NCI-H2227 (cell line): Measurements from ENCODE around the gene SLC35G2.
"Not testable (repeated sequence)": the region's sequence is repeated elsewhere in the genome, so short reads cannot be mapped to it uniquely, and the experiment has no call there.

Source experiments
- DNase-seq: peaks from one replicate; lab custom pipeline; 2025; ENCODE audit not compliant: unreplicated experiment; lab: John Stamatoyannopoulos, UW

SLC35G2 gene

GRCh38 chr3:136885357-136886213 is 66.7 kb downstream of the SLC35G2 start:
- no peak for DNase-seq

GRCh38 chr3:136889947-136890346 is 71.0 kb downstream of the SLC35G2 start:
- no peak for DNase-seq

- DNase-seq: no peak
These were observed 73.3 kb downstream of the SLC35G2 start for GRCh38 chr3:136891934-136892855.

DNA sequence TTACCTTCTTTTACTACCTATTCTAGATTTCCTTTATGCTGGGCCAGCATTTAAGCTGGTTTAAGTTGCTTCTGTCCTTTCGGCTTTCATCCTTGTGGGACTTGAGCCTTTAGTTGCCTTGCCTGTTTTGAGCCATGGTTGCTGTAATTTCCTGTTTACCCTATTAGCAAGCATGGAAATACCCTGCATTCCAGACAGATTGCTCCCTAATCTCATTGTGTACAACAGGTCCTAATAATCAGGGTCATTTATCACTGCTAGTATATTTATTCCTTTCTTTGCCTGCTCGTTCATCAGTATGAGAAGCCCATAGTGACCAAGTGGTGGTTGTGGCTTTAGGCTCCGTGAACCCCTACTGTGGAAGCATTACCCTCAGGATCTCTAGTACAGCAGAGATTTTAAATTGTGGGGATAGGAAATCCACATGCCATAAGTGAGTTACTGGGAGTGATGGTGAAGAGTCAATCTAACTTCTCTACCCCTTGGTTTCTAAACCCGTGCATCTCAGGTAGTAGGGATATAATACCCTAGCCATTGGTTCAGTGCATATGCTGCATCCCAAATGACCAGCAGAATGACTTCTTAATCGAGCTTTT is 75.0 kb downstream of the SLC35G2 start:
- DNase-seq: no peak

- DNase-seq: not testable (repeated sequence)
These were observed 78.2 kb downstream of the SLC35G2 start for GRCh38 chr3:136897171-136897570.

- DNase-seq: no peak
These were observed 79.6 kb downstream of the SLC35G2 start for GRCh38 chr3:136898549-136898948.

GRCh38 chr3:136898954-136899353 is 80.0 kb downstream of the SLC35G2 start:
- DNase-seq: no peak

DNA sequence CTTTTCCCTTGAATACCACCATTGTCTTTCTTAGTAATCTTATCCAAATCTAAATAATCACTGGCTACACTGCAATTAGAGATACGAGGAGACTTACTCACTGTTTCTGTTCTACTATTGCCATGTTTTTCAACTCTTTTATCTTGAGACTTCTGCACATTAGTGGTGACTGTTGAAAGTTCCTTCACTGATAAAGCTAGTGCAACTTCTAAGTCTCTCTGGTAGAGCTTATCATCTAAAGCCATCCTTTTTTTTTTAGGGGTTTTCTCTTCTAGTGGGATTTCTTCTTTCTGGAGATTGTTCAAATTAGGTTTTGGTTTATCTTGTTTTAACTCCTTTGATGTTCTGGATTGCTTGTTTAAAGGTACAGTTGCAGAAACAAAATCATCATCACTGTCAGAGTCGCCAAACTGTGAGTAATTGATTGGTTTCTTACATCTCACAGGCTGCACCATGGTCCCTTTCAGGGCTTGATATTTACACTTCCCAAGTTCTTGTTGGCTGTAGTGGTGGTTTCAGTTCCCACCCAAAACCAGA is 80.8 kb downstream of the SLC35G2 start:
- DNase-seq: no peak

GRCh38 chr3:136900694-136901093 is 81.8 kb downstream of the SLC35G2 start:
- DNase-seq: not testable (repeated sequence)

DNA sequence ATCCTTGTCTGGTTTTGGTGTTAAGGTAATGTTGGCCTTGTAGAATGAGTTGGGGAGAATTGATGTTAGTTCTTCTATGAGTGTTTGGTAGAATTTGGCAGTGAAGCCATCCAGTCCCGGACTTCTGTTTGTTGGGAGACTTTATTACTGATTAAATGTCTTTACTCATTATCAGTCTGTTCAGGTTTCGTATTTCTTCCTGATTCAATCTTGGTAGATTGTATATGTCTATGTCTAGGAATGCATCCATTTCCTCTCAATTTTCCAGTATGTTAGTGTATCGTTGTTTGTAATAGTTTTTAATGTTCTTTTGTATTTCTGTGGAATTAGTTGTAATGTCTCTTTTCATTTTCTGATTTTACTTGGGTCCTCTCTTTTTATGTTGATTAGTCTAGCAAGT is 82.5 kb downstream of the SLC35G2 start:
- DNase-seq: no peak

GRCh38 chr3:136902530-136902929 is 83.6 kb downstream of the SLC35G2 start:
- not testable (repeated sequence) for DNase-seq

GRCh38 chr3:136903899-136904298 is 85.0 kb downstream of the SLC35G2 start:
- no peak for DNase-seq

DNA sequence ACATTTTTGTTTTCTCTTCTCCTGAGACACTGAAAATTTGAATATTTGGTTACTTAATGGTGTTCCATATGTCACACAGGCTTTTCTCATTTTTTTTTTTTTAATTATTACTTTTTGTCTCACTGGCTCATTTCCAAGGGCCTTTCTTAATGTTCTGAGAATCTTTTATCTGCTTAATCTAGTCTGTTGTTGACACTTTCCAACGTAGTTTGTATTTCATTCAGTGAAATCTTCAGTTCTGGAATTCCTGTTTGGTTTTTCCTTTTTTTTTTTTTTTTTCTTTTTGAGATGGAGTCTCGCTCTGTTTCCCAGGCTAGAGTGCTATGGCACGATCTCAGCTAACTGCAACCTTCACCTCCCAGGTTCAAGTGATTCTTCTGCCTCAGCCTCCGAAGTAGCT is 85.8 kb downstream of the SLC35G2 start:
- DNase-seq: no peak
